WTC11 (cell line): ENCODE data around the gene HGS. TPM values are rescaled to one million over a fixed set of nuclear protein-coding genes. Genes with fewer than 3 reads are reported as not detected.

Experiments
- EMX1 ChIP-seq: fragments of 250-450 bp; sonication (Bioruptor Pico); IDR thresholded peaks from 2 replicates; pipeline ENCODE4 v1.8.0; 2021; ENCODE audit warnings: mild to moderate bottlenecking
- ESRRA ChIP-seq: sonication (generic); formaldehyde crosslinking; IDR thresholded peaks from 2 replicates; pipeline ENCODE4 v1.8.1; 2022; ENCODE audit warnings: mild to moderate bottlenecking, missing genetic modification reagents, borderline replicate concordance
- FOXJ3 ChIP-seq: sonication (generic); formaldehyde crosslinking; IDR thresholded peaks from 2 replicates; pipeline ENCODE4 v1.9.0; 2021; ENCODE audit warnings: missing genetic modification reagents, mild to moderate bottlenecking, borderline replicate concordance
- FOXP1 ChIP-seq: sonication (generic); formaldehyde crosslinking; IDR thresholded peaks from 2 replicates; pipeline ENCODE4 v1.8.0; 2022; ENCODE audit warnings: missing genetic modification reagents, mild to moderate bottlenecking, moderate library complexity, borderline replicate concordance
- IRF2 ChIP-seq: sonication (generic); formaldehyde crosslinking; IDR thresholded peaks from 2 replicates; pipeline ENCODE4 v1.8.0; 2022; ENCODE audit warnings: low read depth, missing genetic modification reagents, borderline replicate concordance
- KAT7 ChIP-seq: sonication (generic); formaldehyde crosslinking; IDR thresholded peaks from 2 replicates; pipeline ENCODE4 v1.8.1; 2023; ENCODE audit warnings: missing genetic modification reagents, mild to moderate bottlenecking, borderline replicate concordance
- NFYB ChIP-seq: sonication (generic); formaldehyde crosslinking; conservative IDR thresholded peaks from 2 replicates; pipeline ENCODE4 v1.8.0; 2022; ENCODE audit warnings: low read depth, missing genetic modification reagents
- NR1H2 ChIP-seq: sonication (generic); formaldehyde crosslinking; IDR thresholded peaks from 2 replicates; pipeline ENCODE4 v1.9.0; 2021; ENCODE audit warnings: mild to moderate bottlenecking, moderate library complexity, missing genetic modification reagents
- NR2C2 ChIP-seq: sonication (generic); formaldehyde crosslinking; IDR thresholded peaks from 2 replicates; pipeline ENCODE4 v1.8.0; 2022; ENCODE audit warnings: mild to moderate bottlenecking, missing genetic modification reagents
- PRRX2 ChIP-seq: fragments of 250-450 bp; sonication (Bioruptor Pico); IDR thresholded peaks from 2 replicates; pipeline ENCODE4 v1.8.0; 2021; ENCODE audit warnings: mild to moderate bottlenecking
- RELA ChIP-seq: sonication (generic); formaldehyde crosslinking; IDR thresholded peaks from 2 replicates; pipeline ENCODE4 v1.8.1; 2022; ENCODE audit warnings: missing genetic modification reagents, mild to moderate bottlenecking, borderline replicate concordance
- SMAD3 ChIP-seq: sonication (generic); formaldehyde crosslinking; IDR thresholded peaks from 2 replicates; pipeline ENCODE4 v1.8.0; 2022; ENCODE audit warnings: missing genetic modification reagents, mild to moderate bottlenecking, borderline replicate concordance
- SMAD4 ChIP-seq: sonication (generic); formaldehyde crosslinking; IDR thresholded peaks from 2 replicates; pipeline ENCODE4 v1.8.0; 2022; ENCODE audit warnings: mild to moderate bottlenecking, missing genetic modification reagents
- SOX15 ChIP-seq: fragments of 250-450 bp; sonication (Bioruptor Pico); IDR thresholded peaks from 2 replicates; pipeline ENCODE4 v1.9.0; 2021; ENCODE audit warnings: mild to moderate bottlenecking
- SP1 ChIP-seq: sonication (generic); formaldehyde crosslinking; conservative IDR thresholded peaks from 2 replicates; pipeline ENCODE4 v1.8.1; 2022; ENCODE audit warnings: missing genetic modification reagents
- ZNF121 ChIP-seq: sonication (generic); formaldehyde crosslinking; IDR thresholded peaks from 2 replicates; pipeline ENCODE4 v1.8.0; 2023; ENCODE audit warnings: missing genetic modification reagents
- total RNA-seq: library from RNA; stranded (reverse); gene quantifications from 3 replicates; pipeline ENCODE4 v1.2.3, GENCODE V29; 2021
- TF ChIP-seq, protein P1 (sequence below): sonication (generic); formaldehyde crosslinking; IDR thresholded peaks from 2 replicates; pipeline ENCODE4 v1.8.1; 2022; ENCODE audit warnings: missing genetic modification reagents, borderline replicate concordance
- TF ChIP-seq, protein P2 (sequence below): sonication (generic); formaldehyde crosslinking; IDR thresholded peaks from 2 replicates; pipeline ENCODE4 v1.8.0; 2022; ENCODE audit warnings: missing genetic modification reagents
- TF ChIP-seq, protein P3 (sequence below): sonication (generic); formaldehyde crosslinking; conservative IDR thresholded peaks from 2 replicates; pipeline ENCODE4 v1.8.1; 2022; ENCODE audit warnings: mild to moderate bottlenecking, missing genetic modification reagents
- TF ChIP-seq, protein P4 (sequence below): sonication (generic); formaldehyde crosslinking; IDR thresholded peaks from 2 replicates; pipeline ENCODE4 v1.8.0; 2022; ENCODE audit warnings: mild to moderate bottlenecking, missing genetic modification reagents
- TF ChIP-seq, protein P5 (sequence below): sonication (generic); formaldehyde crosslinking; IDR thresholded peaks from 2 replicates; pipeline ENCODE4 v1.8.1; 2022; ENCODE audit warnings: mild to moderate bottlenecking, missing genetic modification reagents, moderate library complexity, borderline replicate concordance
- TF ChIP-seq, protein P6 (sequence below): sonication (generic); formaldehyde crosslinking; IDR thresholded peaks from 2 replicates; pipeline ENCODE4 v1.8.0; 2022; ENCODE audit warnings: mild to moderate bottlenecking, missing genetic modification reagents
- TF ChIP-seq, protein P7 (sequence below): sonication (generic); formaldehyde crosslinking; IDR thresholded peaks from 2 replicates; pipeline ENCODE4 v1.8.1; 2023; ENCODE audit warnings: mild to moderate bottlenecking, moderate library complexity, missing genetic modification reagents
- TF ChIP-seq, protein P8 (sequence below): fragments of 250-450 bp; sonication (Bioruptor Pico); IDR thresholded peaks from 2 replicates; pipeline ENCODE4 v1.9.0; 2021; ENCODE audit warnings: mild to moderate bottlenecking

Gene HGS
- total RNA-seq, 1 experiment from 2014 or later = 113 TPM

DNA sequence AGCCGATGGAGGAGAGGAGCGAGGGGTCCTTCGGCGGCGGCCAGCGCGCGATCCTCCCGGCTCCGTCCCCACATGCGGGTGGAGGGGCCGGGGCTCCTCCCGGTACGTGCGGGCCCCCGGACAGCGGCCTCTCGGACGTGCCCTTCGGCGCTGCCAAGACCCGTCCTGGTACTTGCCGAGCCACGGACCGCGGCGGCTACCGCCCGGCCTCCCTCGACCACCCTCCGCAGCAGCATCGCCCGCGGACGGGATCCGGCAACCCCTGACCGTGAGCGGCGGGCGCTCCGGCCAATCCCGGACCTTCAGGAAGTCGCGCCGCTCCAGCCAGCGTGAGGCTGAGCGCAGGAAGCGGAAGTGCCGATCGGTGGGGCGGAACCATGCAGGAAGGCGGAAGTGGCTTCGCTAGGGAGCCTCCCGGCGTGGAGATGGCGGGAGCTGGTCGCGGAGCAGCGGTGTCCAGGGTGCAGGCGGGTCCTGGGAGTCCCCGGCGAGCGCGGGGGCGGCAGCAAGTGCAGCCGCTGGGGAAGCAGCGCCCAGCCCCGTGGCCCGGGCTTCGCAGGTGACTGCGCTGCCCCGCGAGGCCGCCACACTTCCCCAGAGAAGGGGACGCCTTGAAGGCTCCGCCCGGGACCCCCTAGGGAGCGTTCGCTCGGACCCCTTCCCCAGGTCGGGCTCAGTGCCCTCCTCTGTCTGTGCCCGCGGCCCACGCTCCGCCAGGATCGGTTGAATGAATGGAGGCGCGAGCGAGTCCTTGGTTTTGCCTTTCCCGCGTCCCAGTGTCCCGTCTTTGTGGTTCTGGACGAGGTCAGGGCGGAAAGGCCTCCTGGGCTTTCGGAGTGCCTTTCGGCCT lies 17.2 kb upstream of the HGS start, which contains the start of the genes CCDC137 and OXLD1 (continued):
- TF ChIP-seq, protein P1, sequence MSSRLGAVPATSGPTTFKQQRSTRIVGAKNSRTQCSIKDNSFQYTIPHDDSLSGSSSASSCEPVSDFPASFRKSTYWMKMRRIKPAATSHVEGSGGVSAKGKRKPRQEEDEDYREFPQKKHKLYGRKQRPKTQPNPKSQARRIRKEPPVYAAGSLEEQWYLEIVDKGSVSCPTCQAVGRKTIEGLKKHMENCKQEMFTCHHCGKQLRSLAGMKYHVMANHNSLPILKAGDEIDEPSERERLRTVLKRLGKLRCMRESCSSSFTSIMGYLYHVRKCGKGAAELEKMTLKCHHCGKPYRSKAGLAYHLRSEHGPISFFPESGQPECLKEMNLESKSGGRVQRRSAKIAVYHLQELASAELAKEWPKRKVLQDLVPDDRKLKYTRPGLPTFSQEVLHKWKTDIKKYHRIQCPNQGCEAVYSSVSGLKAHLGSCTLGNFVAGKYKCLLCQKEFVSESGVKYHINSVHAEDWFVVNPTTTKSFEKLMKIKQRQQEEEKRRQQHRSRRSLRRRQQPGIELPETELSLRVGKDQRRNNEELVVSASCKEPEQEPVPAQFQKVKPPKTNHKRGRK (CRISPR knock-in tag) = no peak
- TF ChIP-seq IRF2 (CRISPR knock-in tag) = no peak
- TF ChIP-seq, protein P2, sequence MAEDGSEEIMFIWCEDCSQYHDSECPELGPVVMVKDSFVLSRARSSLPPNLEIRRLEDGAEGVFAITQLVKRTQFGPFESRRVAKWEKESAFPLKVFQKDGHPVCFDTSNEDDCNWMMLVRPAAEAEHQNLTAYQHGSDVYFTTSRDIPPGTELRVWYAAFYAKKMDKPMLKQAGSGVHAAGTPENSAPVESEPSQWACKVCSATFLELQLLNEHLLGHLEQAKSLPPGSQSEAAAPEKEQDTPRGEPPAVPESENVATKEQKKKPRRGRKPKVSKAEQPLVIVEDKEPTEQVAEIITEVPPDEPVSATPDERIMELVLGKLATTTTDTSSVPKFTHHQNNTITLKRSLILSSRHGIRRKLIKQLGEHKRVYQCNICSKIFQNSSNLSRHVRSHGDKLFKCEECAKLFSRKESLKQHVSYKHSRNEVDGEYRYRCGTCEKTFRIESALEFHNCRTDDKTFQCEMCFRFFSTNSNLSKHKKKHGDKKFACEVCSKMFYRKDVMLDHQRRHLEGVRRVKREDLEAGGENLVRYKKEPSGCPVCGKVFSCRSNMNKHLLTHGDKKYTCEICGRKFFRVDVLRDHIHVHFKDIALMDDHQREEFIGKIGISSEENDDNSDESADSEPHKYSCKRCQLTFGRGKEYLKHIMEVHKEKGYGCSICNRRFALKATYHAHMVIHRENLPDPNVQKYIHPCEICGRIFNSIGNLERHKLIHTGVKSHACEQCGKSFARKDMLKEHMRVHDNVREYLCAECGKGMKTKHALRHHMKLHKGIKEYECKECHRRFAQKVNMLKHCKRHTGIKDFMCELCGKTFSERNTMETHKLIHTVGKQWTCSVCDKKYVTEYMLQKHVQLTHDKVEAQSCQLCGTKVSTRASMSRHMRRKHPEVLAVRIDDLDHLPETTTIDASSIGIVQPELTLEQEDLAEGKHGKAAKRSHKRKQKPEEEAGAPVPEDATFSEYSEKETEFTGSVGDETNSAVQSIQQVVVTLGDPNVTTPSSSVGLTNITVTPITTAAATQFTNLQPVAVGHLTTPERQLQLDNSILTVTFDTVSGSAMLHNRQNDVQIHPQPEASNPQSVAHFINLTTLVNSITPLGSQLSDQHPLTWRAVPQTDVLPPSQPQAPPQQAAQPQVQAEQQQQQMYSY = peak; percentile 13; the same call in 1 of the 2 replicates
- no peak for TF ChIP-seq EMX1
- TF ChIP-seq ZNF121 = no peak; the same call in 1 of the 2 replicates
- TF ChIP-seq, protein P3, sequence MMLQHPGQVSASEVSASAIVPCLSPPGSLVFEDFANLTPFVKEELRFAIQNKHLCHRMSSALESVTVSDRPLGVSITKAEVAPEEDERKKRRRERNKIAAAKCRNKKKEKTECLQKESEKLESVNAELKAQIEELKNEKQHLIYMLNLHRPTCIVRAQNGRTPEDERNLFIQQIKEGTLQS (CRISPR knock-in tag) = no peak
- peak; percentile 53; the same call in 1 of the 2 replicates for TF ChIP-seq NR2C2 (CRISPR knock-in tag)
- TF ChIP-seq, protein P4, sequence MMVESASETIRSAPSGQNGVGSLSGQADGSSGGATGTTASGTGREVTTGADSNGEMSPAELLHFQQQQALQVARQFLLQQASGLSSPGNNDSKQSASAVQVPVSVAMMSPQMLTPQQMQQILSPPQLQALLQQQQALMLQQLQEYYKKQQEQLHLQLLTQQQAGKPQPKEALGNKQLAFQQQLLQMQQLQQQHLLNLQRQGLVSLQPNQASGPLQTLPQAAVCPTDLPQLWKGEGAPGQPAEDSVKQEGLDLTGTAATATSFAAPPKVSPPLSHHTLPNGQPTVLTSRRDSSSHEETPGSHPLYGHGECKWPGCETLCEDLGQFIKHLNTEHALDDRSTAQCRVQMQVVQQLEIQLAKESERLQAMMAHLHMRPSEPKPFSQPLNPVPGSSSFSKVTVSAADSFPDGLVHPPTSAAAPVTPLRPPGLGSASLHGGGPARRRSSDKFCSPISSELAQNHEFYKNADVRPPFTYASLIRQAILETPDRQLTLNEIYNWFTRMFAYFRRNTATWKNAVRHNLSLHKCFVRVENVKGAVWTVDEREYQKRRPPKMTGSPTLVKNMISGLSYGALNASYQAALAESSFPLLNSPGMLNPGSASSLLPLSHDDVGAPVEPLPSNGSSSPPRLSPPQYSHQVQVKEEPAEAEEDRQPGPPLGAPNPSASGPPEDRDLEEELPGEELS (CRISPR knock-in tag) = peak; percentile 52
- peak; percentile 87; the same call in 1 of the 2 replicates for TF ChIP-seq SP1
- peak; percentile 43; the same call in 1 of the 2 replicates for TF ChIP-seq ESRRA
- TF ChIP-seq FOXJ3 (CRISPR knock-in tag) = no peak
- TF ChIP-seq SMAD3 (CRISPR knock-in tag) = 0 out of 2 replicates have a peak, but pooled peaks have one; percentile 16
- TF ChIP-seq, protein P5, sequence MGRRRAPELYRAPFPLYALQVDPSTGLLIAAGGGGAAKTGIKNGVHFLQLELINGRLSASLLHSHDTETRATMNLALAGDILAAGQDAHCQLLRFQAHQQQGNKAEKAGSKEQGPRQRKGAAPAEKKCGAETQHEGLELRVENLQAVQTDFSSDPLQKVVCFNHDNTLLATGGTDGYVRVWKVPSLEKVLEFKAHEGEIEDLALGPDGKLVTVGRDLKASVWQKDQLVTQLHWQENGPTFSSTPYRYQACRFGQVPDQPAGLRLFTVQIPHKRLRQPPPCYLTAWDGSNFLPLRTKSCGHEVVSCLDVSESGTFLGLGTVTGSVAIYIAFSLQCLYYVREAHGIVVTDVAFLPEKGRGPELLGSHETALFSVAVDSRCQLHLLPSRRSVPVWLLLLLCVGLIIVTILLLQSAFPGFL = no peak
- TF ChIP-seq SOX15 (CRISPR knock-in tag) = no peak
- TF ChIP-seq, protein P6, sequence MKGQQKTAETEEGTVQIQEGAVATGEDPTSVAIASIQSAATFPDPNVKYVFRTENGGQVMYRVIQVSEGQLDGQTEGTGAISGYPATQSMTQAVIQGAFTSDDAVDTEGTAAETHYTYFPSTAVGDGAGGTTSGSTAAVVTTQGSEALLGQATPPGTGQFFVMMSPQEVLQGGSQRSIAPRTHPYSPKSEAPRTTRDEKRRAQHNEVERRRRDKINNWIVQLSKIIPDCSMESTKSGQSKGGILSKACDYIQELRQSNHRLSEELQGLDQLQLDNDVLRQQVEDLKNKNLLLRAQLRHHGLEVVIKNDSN = peak; percentile 41; the same call in 1 of the 2 replicates
- TF ChIP-seq PRRX2 = no peak
- TF ChIP-seq, protein P7, sequence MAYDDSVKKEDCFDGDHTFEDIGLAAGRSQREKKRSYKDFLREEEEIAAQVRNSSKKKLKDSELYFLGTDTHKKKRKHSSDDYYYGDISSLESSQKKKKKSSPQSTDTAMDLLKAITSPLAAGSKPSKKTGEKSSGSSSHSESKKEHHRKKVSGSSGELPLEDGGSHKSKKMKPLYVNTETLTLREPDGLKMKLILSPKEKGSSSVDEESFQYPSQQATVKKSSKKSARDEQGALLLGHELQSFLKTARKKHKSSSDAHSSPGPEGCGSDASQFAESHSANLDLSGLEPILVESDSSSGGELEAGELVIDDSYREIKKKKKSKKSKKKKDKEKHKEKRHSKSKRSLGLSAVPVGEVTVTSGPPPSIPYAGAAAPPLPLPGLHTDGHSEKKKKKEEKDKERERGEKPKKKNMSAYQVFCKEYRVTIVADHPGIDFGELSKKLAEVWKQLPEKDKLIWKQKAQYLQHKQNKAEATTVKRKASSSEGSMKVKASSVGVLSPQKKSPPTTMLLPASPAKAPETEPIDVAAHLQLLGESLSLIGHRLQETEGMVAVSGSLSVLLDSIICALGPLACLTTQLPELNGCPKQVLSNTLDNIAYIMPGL (CRISPR knock-in tag) = peak; percentile 66; the same call in 1 of the 2 replicates
- TF ChIP-seq NFYB (CRISPR knock-in tag) = peak; percentile 97
- TF ChIP-seq RELA = no peak
- peak; percentile 80; the same call in 1 of the 2 replicates for TF ChIP-seq KAT7 (CRISPR knock-in tag)
- no peak for TF ChIP-seq SMAD4 (CRISPR knock-in tag)
- TF ChIP-seq NR1H2 = no peak
- TF ChIP-seq FOXP1 (CRISPR knock-in tag) = peak; percentile 87
- TF ChIP-seq, protein P8, sequence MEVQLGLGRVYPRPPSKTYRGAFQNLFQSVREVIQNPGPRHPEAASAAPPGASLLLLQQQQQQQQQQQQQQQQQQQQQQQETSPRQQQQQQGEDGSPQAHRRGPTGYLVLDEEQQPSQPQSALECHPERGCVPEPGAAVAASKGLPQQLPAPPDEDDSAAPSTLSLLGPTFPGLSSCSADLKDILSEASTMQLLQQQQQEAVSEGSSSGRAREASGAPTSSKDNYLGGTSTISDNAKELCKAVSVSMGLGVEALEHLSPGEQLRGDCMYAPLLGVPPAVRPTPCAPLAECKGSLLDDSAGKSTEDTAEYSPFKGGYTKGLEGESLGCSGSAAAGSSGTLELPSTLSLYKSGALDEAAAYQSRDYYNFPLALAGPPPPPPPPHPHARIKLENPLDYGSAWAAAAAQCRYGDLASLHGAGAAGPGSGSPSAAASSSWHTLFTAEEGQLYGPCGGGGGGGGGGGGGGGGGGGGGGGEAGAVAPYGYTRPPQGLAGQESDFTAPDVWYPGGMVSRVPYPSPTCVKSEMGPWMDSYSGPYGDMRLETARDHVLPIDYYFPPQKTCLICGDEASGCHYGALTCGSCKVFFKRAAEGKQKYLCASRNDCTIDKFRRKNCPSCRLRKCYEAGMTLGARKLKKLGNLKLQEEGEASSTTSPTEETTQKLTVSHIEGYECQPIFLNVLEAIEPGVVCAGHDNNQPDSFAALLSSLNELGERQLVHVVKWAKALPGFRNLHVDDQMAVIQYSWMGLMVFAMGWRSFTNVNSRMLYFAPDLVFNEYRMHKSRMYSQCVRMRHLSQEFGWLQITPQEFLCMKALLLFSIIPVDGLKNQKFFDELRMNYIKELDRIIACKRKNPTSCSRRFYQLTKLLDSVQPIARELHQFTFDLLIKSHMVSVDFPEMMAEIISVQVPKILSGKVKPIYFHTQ (CRISPR knock-in tag) = no peak
